HG02943 (cell line): ENCODE results near the gene RASGRP4.
"Not testable (repeated sequence)": the region's sequence is repeated elsewhere in the genome, so short reads cannot be mapped to it uniquely, and the experiment has no call there.

Source experiments
- ATAC-seq: cut with Tn5 transposase; IDR thresholded peaks from one replicate; pipeline ENCODE4 v1.9.1; 2021; ENCODE audit warnings: mild to moderate bottlenecking, low read depth, moderate library complexity; ENCODE audit not compliant: unreplicated experiment

The RASGRP4 gene, protein sequence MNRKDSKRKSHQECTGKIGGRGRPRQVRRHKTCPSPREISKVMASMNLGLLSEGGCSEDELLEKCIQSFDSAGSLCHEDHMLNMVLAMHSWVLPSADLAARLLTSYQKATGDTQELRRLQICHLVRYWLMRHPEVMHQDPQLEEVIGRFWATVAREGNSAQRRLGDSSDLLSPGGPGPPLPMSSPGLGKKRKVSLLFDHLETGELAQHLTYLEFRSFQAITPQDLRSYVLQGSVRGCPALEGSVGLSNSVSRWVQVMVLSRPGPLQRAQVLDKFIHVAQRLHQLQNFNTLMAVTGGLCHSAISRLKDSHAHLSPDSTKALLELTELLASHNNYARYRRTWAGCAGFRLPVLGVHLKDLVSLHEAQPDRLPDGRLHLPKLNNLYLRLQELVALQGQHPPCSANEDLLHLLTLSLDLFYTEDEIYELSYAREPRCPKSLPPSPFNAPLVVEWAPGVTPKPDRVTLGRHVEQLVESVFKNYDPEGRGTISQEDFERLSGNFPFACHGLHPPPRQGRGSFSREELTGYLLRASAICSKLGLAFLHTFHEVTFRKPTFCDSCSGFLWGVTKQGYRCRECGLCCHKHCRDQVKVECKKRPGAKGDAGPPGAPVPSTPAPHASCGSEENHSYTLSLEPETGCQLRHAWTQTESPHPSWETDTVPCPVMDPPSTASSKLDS

DNA sequence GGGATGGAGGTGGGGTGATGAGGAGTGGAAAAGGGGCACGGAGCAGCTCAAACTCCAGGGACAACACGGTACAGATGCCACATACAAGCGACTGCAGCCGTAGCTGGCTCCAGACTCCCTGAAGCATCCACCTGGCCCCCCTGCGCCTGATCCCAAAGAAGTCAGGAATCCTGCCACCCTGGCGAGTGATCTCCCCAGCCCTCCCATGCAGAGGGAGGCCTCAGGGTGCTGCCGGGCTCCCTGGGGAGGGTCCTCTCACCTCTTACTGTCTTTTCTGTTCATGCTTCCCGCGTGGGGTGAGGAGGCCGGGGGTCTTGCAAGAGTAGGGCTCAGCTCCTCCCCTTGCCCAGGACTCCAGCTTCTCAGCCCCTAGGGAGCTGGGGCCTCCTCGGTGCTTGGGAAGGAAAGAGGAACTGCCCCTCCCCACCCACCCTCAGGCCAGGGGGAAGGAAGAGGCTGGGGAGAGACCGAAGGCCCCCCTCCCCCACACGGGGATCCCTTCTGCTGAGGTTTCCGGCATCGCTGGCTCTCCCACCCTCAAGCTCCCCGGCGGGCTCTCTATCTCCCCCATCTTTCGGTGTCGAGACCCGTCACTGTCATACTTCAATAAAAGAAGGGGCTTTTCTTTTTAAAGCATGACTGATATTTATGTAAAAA lies at the start of gene RASGRP4:
RASGRP4 (minus strand) TSS at position 410 of the 657 bp plus-strand sequence; CDS start at position 282, 128 bp downstream.
- ATAC-seq = no peak

DNA sequence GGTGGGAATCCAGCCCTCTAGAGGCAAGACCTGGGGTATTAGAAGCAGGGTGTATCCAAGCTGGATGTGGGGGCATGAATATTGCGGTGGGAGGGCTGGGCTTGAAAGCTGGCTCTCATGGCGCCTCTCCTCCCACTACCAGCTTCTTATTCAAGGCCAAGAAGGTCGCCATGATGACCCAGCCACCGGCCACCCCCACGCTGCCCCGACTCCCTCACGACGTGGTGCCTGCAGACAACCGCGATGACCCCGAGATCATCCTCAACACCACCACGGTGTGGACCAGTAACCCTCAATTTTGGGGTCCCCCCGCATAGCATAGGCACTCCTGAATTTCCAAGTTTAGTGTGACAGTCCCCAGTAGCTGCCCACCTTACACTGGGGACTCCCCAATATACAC lies 49.2 kb upstream of the RASGRP4 start:
- ATAC-seq = no peak

DNA sequence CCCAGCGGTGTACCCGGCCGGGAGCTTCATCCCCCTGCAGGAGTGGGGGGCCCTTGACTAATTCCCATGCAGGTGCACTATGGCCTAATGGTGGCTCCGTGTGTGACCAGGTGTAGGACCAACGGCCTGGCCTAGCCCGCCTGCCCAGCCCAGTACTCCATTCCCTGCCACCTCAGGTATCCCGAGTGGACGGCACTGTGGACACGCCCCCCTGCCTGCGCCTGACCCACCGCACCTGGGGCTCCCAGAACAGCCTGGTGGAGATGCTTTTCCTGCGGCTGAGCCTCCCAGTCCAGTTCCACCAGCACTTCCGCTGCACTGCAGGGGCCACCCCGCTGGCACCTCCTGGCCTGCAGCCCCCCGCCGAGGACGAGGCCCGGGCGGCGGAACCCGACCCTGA lies 47.2 kb upstream of the RASGRP4 start:
- no peak for ATAC-seq

DNA sequence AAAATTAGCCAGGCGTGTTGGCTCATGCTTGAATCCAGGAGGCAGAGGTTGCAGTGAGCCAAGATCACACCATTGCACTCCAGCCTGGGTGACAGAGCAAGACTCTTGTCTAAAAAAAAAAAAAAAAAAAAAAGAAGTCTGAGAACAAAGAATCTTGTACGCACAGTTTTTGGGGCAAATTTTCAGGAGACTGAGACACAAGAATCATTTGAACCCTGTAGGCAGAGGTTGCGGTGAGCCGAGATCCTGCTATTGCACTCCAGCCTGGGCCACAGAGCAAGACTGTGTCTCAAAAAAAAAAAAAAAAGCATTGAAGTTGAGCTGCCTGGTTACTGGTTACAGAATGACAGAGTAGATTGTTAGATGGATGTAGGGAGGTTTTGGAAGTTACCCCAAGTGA lies 46.7 kb upstream of the RASGRP4 start:
- not testable (repeated sequence) for ATAC-seq

DNA sequence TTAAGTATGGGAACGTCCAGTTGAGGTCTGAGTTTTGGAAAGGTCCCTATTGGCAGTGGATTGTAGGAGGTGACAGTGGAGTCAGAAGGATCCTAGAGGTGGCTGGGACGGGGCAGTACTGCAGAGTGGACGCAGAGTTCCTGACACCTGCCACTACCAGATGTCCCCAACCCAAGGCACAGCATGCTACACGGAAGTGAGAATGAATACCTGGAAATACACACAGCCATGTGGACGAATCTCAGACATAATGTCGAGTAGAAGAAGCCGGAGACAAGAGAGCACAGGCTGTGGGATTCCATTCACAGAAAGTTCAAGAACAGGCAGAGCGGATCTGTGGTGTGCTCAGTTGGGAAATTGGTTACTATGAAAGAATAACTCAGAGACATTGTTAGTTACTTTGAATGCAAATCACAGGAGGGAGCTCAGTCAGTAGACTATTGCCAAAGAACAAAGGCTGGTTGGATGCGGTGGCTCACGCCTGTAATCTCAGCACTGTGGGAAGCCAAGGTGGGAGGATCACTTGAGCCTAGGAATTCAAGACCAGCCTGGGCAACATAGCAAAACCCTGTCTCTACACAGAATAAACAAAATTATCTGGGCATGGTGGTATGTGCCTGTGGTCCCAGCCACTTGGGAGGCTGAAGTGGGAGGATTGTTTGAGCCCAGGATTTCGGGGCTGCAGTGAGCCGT lies 44.9 kb upstream of the RASGRP4 start:
- no peak for ATAC-seq

DNA sequence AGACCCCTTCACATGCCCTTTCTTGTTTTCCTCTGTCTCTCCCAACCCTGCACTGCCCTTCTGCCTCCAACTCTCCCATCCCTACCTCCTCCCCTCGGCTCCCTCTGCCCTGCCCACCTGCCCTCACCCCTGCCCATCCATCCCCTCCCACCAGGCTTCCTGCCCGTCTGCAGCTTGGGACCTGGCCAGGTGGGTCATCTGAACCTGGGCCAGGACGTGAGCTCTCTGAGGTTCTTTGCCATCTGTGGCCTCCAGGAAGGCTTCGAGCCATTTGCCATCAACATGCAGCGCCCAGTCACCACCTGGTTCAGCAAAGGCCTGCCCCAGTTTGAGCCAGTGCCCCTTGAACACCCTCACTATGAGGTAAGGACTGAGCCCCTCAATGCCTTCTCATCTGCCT lies 43.1 kb upstream of the RASGRP4 start:
- no peak for ATAC-seq

DNA sequence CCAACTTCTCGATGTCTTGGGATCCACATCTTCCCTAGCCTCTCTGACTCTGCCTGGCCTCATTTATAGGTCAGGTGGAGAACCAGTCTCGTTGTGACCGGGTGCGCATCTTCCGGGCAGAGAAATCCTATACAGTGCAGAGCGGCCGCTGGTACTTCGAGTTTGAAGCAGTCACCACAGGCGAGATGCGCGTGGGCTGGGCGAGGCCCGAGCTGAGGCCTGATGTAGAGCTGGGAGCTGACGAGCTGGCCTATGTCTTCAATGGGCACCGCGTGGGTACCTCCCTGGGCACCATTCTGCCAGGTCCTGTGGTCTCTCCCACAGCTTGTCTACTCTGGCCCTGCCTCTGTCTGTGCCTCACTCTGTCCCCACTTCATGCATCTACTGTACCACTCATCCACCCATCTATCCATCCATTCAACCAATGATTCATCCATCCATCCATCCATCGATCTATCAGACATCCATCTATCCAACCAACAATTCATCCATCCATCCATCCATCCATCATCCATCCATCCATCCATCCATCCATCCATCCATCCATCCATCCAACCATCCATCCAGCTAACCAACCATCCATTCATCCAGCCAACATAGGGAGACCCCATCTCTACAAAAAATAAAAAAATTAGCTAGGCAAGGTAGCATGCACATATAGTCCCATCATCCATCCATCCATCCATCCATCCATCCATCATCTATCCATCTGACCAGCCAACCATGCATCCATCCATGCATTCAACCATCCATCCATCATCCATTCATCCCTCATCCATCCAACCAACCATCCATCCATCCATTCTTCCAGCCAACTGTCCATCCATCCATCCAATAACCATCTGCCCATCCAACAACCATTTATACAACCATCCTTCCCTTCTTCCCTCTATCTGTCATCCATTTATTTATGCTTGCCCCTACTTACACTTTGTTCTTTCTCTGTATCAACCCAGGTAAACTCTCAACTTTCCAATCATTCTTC lies 41.8 kb upstream of the RASGRP4 start:
- no peak for ATAC-seq

DNA sequence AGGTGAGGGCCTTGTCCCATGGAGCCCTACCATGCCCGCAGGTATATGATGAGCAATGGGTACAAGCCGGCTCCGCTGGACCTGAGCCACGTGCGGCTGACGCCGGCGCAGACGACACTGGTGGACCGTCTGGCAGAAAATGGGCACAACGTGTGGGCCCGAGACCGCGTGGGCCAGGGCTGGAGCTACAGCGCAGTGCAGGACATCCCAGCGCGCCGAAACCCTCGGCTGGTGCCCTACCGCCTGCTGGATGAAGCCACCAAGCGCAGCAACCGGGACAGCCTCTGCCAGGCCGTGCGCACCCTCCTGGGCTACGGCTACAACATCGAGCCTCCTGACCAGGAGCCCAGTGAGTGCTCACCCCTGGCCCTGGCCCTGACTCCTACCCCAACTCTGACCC lies 40.0 kb upstream of the RASGRP4 start:
- ATAC-seq = no peak

DNA sequence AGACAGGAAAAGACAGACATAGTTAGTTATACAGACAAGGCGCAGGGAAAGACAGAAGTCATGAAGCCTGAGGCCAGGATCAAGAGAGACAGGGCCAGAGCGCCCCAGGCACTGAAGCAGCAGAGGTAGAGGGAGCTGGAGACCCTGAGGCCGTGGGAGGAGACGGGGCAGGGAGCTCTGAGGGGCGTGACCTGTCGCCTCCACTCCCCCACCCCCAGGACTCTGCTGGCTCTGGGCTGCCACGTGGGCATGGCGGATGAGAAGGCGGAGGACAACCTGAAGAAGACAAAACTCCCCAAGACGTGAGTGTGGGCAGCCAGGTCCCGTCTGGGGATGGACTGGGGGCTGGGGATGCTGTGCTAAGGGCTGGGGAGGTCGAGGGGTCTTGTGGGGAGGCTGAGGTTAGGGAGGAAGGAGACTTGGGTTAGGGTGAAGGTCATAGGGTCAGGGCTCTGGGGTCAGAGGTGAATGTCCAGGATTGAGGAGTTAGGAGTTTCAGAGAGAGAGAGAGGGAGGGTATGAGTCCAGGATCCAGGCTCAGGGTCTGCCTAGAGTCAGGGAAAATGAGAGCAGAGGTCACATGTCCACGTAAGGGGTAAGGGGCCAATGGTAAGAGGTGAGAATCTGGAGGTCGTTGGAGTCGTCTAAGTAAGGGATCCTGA lies 38.5 kb upstream of the RASGRP4 start:
- no peak for ATAC-seq

DNA sequence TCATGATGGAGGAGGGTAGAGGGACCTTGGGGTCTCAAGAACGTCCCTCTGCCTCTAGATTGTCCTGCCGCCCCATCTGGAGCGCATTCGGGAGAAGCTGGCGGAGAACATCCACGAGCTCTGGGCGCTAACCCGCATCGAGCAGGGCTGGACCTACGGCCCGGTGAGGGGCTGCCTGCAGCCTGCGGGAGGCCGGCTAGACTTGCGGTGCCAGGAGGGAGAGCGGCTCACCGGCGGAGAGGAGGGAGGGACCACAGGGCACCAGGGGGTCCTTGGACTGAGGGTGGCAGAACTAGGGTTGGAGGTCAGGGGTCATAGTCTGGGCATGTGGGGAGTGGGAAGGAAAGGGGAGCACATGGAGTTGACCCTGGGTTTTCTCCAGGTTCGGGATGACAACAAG lies 37.3 kb upstream of the RASGRP4 start:
- ATAC-seq = no peak

DNA sequence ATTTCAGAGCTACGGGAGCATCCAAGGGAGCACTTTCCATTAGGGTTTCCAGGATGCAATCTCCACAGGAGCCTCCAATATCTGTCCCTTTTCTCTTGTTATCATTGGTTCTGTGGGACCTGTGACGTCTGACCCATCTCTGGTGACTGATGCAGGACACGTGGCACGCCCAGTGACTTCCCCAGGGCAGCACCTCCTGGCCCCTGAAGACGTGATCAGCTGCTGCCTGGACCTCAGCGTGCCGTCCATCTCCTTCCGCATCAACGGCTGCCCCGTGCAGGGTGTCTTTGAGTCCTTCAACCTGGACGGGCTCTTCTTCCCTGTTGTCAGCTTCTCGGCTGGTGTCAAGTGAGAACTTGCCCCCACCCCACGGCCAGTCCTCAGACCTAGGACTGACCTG lies 33.0 kb upstream of the RASGRP4 start:
- no peak for ATAC-seq

DNA sequence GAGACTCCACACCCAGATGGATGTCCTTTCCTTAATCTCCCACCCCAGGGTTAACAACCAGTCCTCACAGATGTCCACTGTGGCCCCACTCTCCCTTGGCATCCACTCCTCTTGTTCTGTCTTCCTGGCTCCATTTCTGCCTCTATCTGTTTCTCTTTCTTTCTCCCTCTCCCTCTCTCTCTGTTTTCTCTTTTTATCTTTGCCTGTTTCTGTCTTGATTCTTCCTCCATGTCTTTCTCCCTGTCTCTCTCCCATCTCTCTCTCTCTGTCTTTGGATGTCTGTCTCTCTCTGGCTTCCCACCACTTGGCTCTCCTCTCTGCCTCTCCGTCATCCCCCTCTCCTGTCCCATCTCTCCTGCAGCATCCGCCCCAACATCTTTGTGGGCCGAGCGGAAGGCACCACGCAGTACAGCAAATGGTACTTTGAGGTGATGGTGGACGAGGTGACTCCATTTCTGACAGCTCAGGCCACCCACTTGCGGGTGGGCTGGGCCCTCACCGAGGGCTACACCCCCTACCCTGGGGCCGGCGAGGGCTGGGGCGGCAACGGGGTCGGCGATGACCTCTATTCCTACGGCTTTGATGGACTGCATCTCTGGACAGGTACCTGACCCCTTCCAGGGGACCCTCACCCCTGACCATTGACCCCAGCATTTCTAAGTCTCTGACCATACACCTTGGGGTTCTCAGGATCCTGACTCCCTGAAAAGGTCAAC lies 31.8 kb upstream of the RASGRP4 start:
- no peak for ATAC-seq

DNA sequence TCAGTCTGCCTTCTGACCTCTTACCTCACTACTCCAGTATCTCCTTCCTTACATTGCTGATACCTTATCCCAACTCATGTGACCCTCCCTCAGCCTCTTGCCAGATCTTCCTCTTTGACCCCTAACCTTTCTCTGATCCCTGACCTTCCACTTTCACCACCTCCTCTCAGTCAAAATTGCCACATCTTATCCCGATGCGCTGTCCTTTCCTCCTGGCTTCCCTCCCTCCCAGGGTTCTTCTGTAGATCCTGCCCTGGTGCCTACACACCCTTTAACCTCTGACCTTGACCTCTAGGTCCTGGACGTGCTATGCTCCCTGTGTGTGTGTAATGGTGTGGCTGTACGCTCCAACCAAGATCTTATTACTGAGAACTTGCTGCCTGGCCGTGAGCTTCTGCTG lies 31.2 kb upstream of the RASGRP4 start:
- ATAC-seq = no peak

DNA sequence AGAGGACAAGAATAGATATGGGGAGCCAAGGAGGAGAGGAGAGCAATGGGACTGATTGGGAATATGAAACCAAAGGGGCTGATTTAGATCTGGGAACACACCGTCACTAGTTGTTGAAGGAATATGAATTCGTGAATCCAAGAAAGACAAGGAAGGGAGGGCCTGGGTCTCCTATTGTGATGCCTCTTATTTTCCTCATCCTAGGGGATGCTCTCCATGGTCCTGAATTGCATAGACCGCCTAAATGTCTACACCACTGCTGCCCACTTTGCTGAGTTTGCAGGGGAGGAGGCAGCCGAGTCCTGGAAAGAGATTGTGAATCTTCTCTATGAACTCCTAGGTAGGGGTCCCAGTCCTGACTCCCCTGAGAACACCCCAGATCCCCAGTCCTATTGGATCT lies 29.0 kb upstream of the RASGRP4 start:
- ATAC-seq = no peak

DNA sequence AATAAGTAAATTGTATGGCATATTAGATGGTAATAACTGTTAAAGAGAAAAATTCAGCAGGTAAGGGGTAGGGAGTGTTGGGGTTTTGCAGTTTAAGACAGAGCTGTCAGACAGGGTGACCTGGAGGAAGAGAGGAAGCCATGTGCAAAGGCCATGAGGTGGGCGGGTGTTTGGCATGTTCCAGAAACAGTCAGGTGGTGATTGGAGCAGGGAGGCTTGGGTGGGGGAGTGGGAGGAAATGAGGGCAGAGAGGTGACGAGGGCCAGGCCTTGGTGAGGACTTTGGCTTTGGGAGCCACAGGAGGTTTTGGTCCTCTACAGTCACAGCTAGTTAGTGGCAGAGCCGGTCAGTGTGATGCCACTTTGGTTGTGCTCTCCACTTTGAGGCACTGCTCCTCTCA lies 27.6 kb upstream of the RASGRP4 start:
- ATAC-seq = no peak

DNA sequence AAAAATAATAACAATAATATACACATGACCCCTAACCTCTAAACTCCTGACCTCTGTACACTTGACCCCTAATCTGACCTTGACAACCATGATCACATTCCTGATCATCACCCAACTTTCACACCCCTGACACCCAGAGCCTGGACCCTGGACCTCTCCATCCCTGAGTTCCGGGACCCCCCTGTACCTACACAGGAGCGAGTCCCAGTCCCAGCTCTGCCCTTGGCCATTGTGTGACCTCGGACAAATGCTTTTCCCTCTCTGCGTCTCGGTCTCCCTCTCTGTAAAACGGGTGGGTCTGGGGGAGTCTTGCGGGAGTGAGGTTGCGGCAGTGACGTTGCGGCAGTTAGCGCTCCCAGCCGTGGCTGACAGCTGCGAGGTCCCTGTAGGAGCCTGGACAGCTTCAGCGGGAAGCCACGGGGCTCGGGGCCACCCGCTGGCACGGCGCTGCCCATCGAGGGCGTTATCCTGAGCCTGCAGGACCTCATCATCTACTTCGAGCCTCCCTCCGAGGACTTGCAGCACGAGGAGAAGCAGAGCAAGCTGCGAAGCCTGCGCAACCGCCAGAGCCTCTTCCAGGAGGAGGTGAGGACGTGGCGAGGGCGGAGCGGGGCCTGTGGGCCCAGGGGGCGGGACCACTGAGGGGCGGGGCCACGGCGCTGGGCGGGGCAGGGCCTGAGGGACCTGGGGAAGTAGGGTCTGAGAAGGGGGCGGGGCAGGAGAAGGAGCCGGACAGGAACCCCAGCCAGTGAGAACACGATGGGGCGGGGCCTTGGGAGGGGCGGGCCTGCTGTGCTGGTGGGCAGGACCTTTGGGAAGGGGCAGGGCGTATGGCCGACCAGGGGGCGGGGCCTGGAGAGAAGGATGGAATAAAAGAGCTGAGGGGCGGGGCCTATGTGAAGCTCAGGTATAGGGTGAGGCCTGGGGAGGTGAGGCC lies 26.7 kb upstream of the RASGRP4 start:
- no peak for ATAC-seq

DNA sequence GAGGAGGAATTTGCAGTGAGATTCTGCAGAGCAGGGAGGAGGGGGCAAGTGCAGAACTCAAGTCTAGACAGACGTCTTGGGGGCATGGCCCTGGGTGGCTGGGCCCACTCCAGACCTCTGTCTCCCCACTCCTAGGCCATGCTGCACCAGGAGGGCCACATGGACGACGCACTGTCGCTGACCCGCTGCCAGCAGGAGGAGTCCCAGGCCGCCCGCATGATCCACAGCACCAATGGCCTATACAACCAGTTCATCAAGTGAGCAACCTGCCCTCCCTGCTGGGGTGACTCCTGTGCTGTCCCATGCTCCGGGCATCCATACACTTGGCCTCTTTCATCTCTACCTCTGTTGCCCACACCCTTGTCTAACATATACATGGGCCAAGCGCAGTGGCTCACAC lies 25.6 kb upstream of the RASGRP4 start:
- no peak for ATAC-seq

DNA sequence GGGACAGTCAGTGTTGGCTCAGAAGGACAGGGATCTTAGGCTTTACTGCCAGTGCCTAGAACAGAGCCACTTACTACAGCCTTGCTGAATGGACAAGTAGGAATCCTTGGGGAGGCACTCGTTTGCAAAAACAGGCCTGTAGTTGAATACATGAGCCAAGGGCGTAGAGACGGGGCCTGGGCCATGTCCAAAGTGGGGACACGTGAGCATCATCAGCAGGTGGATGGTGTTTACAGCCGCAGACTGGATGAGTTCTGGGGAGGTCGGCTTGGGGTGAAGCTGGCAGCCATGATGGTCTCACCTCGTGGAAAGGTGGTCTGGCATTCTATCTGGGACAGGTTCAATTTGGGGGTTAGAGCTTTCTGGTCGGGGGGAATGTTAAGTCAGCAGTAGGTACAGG lies 25.0 kb upstream of the RASGRP4 start:
- ATAC-seq = no peak
